ENCODE data around the gene HORMAD2. TPM values are rescaled to one million over a fixed set of nuclear protein-coding genes. Genes with fewer than 3 reads are reported as not detected.
"Not testable (repeated sequence)": the region's sequence is repeated elsewhere in the genome, so short reads cannot be mapped to it uniquely, and the experiment has no call there.

Gene HORMAD2
- polyA plus RNA-seq, 5 donors: 0.07 to 0.54 (median 0.21) TPM

DNA sequence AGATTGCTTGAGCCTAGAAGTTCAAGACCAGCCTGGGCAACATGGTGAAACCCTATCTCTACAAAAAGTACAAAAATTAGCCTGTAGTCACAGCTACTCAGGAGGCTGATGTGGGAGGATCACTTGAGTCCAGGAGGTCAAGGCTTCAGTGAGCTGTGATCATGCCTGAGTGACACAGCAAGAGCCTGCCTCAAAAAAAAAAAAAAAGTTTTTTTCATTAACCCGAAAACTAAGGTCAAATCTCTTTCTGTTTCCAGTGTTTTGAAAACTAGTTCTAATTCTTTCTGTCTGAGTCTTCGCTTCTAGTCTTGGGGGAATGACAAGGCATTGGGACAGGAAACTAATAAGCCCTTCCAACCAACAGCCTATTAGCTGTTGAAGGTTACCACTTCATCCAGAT lies 108.6 kb downstream of the HORMAD2 start:
- no peak for DNase-seq

DNA sequence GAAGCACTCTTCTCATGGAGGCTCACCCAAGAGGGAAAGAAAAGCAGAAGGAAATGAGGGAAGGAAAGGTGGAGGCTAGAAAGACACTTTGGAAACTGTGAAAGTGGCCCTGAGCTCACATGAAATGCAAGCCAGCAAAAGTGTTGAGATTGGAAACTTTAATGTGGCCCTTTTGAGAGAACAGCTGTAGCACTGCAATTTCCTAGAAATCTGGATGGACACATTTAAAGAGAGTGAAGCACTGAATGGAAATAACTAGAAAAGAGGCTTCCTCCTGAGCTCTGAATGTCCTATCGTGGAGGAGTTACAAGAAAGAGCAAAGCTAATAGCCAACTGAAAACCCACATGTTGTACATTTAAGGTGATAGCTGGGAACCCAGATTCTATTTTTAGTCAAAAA lies 110.3 kb downstream of the HORMAD2 start:
- DNase-seq: no peak

DNA sequence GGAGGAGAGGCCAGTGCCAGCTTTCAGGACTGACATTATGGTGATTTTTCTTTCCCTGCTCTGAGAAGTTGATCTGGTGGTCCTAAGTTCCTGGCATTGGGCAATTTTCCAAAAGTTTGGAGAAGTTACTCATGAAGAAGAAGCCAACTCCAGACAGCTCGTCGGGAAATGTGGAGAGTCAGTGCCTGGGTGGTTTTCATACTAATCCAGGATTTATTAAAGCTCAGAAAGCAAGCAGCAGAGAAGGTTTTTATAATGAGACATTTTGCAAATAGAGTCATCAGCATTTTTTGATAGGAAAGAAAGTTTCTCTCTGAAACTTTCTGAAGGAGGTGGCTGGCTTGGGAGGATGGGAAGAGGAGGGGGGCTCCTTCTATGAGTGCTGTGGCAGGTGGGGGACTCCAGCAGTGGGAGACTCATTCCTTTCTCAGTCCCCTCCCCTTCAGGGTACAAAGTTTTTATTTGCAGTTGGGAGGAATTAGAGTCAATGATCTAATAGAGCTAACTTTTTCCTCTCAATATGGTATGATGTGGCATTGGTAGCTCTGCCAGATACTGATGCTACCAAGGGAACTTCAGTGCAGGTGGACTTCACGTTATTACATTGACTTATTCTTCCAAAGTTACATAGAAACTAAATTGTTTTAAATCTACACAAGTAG lies 110.9 kb downstream of the HORMAD2 start:
- no peak for DNase-seq

DNA sequence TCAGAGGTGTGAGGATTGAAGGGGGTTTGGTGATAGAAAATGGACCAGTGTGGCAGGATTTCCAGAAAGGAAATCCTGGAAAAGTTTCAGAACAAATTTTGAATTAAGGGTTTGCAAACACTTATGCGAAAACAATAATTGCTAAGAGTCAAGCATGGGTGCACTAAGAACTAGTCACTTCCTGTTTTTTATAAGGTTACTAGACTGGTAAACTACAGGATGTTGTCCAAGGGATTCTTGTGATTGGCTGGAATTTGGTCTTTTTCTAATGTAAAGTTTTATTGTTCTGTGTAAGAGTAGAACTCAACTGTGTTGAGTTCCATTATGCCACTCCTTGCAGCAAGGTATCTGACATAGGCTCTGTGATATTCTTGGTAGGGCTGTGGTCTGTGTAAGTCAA lies 112.2 kb downstream of the HORMAD2 start:
- no peak for DNase-seq

DNA sequence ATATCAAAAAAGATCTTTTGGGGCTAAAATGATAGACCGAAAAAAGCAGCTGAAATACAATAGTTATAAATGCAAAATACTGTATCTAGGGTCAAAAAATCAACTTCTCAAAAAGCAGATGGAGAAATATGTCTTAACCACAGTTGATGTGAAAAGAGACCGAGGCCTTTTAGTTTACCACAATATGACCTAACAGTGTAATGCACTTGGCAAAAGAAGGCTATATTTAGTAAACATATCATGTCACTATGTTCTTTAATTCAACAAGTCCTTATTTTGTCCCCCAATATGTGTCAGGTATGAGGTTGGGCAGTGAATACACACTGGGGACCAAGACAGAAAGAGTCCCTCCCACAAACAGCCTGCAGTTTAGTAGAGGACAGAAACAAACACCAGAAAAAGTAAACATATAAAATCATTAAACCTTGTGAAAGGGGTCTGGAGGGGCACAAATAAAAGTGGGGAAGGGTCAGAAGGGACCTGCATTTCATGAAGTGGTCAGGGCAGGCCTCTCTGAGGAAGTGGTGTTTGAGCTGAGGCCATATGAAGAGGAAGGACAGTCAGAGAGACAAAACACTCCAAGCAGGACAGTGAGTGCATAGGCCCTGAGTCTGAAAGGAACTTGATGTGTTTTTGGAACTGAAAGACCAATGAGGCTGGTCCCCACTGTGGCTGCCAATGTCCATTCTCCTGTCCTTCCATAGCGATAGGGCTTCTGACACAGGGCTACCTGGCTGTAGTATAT lies 112.9 kb downstream of the HORMAD2 start:
- DNase-seq: no peak

DNA sequence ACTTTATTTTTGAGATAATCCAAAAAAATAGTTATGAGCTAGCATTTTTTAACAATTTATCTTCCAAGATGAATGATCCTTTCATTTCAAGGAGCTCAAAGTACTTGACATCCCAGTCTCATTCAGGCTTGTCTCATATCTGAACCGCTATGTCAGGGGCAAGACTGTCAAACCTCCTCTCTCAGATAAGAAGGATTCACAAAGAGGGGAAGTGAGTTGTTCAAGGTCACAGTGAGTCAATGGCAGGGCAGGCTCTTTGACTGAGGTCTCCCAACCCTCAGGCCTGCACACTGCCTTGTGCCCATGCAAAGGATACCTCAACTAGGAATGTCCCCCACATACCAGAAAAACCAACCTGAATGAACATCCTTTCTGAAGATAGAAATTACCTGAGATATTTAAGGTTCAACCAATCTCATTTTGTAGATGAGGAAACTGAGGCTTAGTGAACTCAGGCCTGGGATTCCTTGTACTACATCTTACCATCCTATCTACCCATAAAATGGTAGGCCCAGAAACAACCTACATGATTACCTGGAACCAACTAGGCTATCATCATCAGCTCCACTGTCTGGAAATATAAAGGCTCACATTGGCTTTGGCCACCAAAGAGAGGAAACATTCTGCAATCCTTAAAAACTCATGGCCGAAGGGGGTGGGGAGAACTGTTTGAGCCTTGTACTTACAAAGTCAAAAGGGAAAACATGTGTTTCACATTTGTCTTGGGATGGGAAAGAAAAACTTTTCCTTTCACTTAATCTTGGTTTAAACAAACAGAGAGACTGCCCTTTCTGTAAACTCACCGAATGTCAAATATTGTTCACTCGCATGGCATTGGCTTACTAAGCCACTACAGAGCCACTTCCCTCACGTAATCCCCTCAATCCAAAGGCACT lies 115.2 kb downstream of the HORMAD2 start:
- DNase-seq: peak in 1 of 2 donors; percentile 86

DNA sequence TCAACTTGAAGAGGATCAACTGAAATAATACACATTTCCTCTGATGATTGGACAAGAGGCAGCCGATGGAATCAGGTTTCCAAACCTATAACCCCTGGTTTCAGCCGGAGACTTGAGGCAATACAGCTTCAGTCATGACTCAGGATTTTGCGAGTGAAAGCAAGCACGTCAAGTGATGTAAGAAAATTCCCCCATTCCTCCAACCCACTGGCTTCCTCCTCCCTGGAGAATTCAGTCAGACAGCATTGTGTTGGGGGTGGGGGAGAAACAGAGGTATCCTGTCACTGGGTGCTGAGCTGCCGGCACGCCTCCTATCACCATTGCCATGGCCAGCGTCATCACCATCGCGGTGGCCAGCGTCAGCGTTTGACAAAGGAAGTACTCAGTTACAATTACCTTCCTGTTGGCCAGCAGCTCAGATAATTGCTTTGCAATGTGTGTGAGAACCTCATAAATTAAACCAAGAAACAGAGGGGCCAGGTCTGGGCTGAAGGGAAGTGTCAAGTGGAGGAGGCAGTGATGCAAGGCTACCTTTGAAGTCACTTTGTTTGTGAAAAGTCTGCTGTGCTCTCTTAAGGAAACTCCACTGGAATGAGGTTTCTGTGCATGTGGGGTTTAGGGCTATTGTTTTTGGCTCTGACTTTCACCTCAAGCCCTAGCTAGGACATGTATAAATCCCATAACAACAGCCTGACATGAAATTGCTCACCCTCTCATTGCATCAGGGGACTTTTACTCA lies 116.0 kb downstream of the HORMAD2 start:
- DNase-seq: peak; percentile 68 to 85

DNA sequence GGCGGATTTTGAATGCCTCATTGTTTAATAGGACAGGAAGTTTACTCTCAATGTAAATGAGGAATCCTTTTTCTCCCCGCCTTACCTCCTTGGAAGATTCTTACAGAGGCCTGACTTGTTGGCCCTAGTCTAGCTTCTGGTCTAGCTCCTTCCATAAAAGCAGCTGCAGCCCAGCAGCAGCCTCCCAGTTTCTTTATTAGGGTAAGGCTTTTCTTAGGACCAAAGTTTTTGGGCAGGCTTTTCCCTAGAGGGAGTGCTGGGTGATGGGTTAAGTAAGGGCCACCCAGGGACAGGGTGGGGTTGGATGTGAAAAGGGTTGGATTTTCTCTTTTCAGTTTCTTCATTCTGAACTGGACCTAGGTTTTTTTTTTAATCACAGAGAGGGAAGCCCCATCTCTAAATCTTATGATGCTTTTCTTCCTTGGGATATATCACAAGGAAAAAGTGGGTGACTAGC lies 116.6 kb downstream of the HORMAD2 start:
- DNase-seq: no peak

DNA sequence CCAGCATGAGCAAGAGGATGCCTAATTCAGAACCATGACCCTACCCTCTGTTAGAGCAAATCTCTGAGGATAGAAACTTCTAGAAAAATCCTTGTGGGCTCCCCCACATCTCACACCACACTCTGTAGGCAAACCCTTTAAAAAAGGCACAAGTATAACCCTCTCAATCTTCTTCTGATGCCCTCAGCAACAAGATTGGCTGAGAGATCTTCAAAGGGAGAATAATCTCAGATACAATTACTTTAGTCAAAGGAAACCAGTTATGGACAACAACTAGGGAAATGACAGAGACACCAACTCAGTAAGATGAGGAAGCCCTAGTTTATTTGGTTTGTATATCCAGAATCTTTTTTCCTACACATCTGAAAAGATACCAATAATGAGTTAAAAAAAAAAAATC lies 117.1 kb downstream of the HORMAD2 start:
- DNase-seq: no peak

DNA sequence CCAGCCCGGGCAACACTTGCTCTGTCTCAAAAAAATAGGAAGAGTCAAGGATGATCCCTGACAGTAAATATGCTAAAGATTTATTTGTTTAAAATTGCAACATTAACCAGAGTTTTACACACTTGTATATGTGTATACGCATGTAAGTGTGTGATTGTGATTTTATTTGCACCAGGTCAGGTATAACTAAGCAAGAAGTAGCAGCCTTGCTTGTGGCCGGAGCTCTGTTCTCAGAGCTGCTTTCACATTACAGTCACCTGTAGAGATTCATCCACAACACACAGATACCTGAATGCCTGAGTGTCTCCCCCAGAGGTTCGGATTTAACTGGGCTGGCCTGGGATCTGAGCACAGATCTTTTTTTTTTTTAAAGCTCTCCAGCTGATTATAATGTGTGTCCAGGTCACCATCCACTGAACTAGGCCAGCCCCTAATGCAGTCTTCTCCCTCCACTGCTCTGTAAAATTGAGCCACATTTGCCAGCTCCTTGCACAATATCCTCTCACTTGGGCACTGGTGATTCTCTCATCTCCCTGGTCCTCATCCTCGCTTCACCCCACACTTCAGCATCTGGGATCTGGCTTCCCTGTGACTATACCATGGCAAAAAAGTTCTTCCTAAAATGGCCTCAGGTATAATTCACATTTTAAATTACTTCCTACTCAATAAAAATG lies 118.0 kb downstream of the HORMAD2 start:
- DNase-seq: no peak

DNA sequence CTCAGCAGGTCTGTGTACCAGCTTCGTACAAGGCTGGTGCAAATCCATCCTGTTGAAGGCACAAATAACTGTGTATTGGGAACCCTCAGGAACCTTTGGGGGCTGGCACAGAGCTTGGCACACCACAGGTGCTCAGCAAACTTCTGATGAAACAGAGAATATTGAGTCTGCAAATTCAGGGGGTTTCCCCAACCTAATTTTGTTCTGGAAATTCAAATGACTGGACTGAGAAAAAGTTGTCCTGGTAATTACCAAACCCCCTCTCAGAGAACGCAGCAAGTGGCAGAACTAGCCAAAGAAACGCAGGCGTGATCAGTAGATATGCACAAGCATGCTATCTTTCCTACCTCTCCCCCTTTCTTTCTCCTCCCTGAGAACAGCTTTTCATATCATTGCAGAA lies 118.7 kb downstream of the HORMAD2 start:
- DNase-seq: no peak

DNA sequence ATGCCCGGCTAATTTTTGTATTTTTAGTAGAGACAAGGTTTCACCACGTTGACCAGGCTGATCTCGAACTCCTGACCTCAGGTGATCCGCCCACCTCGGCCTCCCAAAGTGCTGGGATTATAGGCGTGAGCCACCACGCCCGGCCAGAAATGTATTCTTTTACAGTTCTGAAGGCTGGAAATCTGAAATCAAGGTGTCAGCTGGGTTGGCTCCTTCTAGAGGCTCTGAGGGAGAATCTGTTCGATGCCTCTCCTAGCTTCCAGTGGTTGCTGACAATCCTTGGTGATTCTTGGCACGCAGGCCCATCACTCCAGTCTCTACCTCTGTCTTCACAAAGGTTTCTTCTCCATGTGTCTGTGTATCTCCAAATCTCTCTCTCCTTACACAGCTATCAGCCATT lies 120.6 kb downstream of the HORMAD2 start:
- not testable (repeated sequence) for DNase-seq

DNA sequence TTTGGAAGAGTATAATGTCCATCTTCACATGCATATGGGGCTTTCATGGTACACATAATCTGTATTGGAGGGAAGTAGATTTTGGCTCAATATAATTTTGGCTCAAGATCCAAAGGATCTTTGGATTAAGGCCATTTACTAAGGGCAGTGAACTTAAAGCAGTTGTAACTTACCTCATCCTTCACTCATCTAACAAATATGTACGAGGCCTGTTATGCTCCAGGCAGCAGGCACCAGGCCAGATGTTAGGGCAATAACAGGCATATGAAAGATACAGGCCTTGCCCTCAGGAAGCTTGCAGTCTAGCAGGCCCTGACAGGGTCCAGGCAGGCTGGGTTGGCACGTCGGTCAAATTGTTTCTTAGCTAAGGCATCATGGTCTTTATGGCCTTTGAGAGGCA lies 121.7 kb downstream of the HORMAD2 start:
- no peak for DNase-seq

DNA sequence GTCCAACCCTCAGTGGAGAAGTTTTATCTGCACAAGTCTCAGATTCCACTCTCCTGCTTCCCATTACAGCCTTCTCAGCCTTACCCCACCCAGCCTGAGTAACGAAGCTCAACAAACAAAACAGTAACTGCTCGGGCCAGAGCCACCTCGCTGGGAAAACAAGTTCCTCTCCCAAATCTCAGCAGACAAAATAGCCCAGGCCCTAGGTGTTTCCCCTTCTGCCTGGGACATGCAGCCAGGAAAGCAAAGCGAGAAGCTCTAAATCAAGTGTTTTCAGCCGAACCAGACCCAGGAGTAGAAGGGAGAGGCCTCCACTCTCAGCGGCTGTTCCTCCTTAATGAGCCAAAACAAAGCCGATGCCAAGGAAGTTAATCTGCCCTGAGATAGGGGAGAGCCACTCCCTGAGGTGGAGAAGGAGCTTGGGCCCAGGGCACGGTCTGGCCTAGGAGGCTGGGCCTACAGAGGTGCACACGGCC lies 122.3 kb downstream of the HORMAD2 start:
- DNase-seq: no peak

DNA sequence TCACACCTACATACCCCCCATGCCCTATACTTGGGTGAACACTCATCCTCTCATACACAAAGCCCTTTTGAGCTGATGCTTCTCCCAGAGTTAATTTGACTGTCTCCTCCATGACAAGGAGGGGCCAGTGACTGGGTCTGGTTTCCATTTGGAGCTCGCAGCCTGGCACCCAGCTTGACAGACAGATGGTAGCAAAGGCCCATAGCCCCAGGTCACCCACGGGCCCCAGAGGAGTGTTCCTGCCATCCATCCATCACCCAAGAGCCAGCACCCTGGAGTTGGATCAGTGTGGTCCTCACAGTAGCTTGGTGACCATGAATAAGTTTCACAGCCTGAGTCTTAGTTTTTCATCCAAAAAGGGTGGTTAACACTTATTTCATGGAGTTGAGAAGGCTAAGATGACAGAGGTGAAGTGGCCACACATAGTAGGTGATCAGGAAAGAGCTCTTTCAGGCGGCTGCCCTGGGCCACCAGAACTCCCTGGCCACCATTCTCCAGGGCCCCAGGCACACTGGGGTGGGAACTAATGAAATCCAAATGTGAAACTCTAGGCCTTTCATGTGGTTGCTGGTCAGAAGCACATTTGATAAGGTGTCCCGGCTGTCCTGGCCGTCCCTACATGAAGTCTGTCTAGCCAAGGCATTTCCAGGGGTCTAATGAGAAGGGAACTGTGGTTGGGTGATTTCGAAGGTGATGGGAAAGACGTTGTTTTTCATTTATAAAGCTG lies 123.9 kb downstream of the HORMAD2 start:
- DNase-seq: no peak

DNA sequence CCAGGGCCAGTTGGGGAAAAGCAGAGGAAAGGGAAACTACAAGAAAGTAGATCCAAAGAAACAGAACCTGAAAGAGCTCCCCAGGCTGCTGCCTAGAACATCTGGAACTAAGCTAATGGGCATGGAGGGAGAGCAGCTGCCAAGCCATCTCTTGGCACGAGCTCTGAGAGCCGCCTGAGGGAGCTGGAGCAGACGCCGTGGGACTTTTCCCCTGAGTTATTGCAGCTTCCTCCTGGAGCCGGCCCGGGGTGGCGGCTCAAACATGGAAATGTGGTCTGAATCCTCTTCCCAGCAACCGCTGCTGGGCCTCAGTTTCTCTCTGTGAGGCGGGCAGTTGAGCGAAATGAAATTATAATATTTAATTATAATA lies 124.5 kb downstream of the HORMAD2 start:
- no peak for DNase-seq

DNA sequence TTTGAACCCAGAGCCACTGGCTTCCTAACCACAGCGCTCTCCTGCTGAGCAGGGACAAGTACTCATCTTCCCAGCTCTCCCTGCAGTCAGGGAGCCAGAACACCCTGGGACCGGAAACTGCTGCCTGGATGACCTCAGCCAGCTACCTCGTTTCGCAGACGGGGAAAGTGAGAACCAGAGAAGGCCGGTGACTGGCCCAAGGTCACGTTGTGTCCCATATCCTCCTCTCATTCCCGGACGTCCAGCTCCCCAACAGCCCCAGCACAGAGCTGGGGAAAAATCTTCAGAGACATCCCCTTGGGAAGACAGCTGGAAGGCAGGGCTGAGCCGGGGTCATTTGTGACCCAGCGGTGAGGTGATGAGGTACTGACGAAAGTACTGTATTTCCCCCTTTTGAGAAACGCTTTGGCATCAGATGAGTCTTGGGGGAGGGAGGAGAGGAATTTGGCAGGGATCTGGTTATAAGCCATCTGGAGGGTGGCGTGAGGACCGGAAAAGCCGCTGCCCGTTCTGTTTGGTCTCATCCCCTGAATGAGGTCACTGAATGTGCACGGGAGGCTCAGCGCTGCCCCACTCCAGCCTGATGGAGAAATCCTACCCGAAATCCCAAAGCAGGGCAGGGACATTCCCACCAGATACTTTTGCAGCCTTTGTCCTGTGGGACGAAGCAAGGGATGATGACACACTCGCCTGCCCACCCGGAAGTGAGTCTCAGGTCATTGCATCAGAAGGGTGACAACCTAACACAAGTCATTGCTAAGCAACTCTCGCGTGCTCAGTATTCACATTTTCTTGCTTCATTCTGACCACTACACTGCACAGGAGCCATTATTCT lies 125.2 kb downstream of the HORMAD2 start:
- peak in 1 of 2 donors; percentile 68 for DNase-seq

DNA sequence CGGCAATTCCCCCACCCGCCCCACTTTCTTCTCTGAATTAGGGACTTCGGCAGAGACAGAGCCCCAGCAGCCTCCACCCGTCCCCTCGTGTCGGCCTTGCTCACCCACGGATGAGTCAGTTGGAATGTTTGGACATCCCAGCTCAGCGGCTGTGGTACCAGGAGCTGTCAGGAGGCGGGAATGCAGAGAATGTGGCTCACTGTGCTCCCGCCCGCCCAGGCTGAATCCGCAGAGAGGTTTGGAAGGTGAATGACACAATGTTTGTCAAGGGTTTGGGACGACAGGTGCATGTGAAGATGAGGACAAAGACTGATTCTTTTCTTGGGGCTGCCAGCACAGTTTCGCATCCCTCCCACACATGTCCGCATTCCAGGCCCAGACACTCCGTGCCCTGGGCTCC lies 126.7 kb downstream of the HORMAD2 start:
- no peak for DNase-seq

Data from right lung (tissue), 5 donors.